Stimulated activated CD4-positive, alpha-beta T cell treated with anti-CD3 and anti-CD28 coated beads, Interleukin-4, amount 100 ng/mL, for 48 hours (primary cell): ENCODE data around the gene FGD4.
"Not testable (repeated sequence)": the region's sequence is repeated elsewhere in the genome, so short reads cannot be mapped to it uniquely, and the experiment has no call there.

Experiments
- DNase-seq, 2 donors: peaks; one replicate each; pipeline ENCODE4 v3.0.0-alpha.2; 2020; ENCODE audit warnings: low read depth in 2 of 2

The FGD4 gene

GRCh38 chr12:32519047-32519446, 119.7 kb downstream of the FGD4 start:
- no peak for DNase-seq

- no peak for DNase-seq
Observed at GRCh38 chr12:32522331-32523221, 123.2 kb downstream of the FGD4 start.

GRCh38 chr12:32525802-32526201, 126.4 kb downstream of the FGD4 start:
- DNase-seq, result not testable (repeated sequence)

- DNase-seq, result not testable (repeated sequence)
Observed at GRCh38 chr12:32526343-32526742, 127.0 kb downstream of the FGD4 start.

GRCh38 chr12:32532422-32532821, 133.1 kb downstream of the FGD4 start:
- DNase-seq, result no peak

GRCh38 chr12:32532951-32533350, 133.6 kb downstream of the FGD4 start:
- DNase-seq, result no peak

- DNase-seq, result not testable (repeated sequence)
Observed at GRCh38 chr12:32533506-32533905, 134.1 kb downstream of the FGD4 start.

- no peak for DNase-seq
Observed at GRCh38 chr12:32533971-32534590, 134.7 kb downstream of the FGD4 start.

- DNase-seq, result no peak
Observed at GRCh38 chr12:32534698-32535097, 135.3 kb downstream of the FGD4 start.

GRCh38 chr12:32535288-32535999, 136.1 kb downstream of the FGD4 start:
- DNase-seq, result no peak

- no peak for DNase-seq
Observed at GRCh38 chr12:32536000-32536345, 136.6 kb downstream of the FGD4 start.

GRCh38 chr12:32541754-32542374, 142.5 kb downstream of the FGD4 start:
- DNase-seq, result no peak

GRCh38 chr12:32542428-32543229, 143.3 kb downstream of the FGD4 start:
- DNase-seq, result no peak

- DNase-seq, result no peak
Observed at GRCh38 chr12:32544893-32545292, 145.5 kb downstream of the FGD4 start.

- no peak for DNase-seq
Observed at GRCh38 chr12:32545413-32545980, 146.1 kb downstream of the FGD4 start.

GRCh38 chr12:32546272-32546671, 146.9 kb downstream of the FGD4 start:
- DNase-seq, result no peak

- no peak for DNase-seq
Observed at GRCh38 chr12:32548691-32549281, 149.4 kb downstream of the FGD4 start.

GRCh38 chr12:32549675-32550079, 150.3 kb downstream of the FGD4 start:
- no peak for DNase-seq

- no peak for DNase-seq
Observed at GRCh38 chr12:32551058-32551457, 151.7 kb downstream of the FGD4 start.

- no peak for DNase-seq
Observed at GRCh38 chr12:32558903-32559302, 159.5 kb downstream of the FGD4 start.

GRCh38 chr12:32559434-32559833, 160.1 kb downstream of the FGD4 start:
- DNase-seq, result no peak
